SH-SY5Y (cell line): Measurements from ENCODE around the gene PDE1C.

Experiments
- GATA2 ChIP-seq: IDR thresholded peaks from 2 replicates; pipeline ENCODE4 v1.6.1; 2011; ENCODE audit warnings: mild to moderate bottlenecking, low read depth, low read length
- GATA3 ChIP-seq: IDR thresholded peaks from 2 replicates; pipeline ENCODE4 v1.6.1; 2011; ENCODE audit warnings: low read depth, mild to moderate bottlenecking, low read length, moderate library complexity

The PDE1C gene

DNA sequence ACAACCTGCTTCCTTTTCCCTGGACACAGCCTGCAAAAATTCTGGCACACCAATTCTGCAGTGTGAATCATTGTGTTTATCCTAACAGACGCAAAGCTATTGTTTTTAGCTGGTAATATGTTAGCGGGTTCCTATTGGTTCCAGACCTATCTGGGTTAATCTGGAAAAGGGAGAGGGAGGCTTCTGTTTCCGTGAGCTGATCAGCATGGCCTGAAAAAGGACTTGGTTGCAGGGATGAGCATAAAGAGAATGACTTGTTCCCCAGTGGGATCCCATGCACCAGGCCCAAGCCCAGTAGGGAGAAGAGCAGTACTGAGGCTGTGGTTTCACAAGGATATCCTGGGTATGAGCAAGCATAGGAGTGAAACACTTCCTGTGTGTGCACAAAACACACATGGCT lies 78.4 kb downstream of the PDE1C start:
- TF ChIP-seq GATA2, result no peak
- TF ChIP-seq GATA3, result no peak

DNA sequence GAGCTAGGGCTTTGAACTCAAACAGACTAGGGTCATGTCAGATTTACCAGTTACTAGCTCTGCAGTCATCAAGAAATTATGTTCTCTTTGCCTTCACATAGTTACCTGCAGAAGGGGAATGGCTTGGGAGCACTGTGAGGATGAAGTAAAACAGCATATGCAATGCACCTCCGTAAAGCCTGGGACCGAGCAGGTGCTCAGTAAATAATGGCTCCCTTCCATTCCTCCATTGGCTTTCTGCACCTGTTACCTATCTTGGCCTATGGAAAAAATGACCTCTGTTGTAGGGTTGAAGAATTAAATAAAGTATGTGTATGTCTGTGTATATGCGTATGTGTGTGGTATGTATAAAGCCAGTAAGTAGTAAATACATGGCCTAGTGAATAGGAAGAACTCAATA lies 78.8 kb downstream of the PDE1C start:
- TF ChIP-seq GATA3, result no peak
- no peak for TF ChIP-seq GATA2

DNA sequence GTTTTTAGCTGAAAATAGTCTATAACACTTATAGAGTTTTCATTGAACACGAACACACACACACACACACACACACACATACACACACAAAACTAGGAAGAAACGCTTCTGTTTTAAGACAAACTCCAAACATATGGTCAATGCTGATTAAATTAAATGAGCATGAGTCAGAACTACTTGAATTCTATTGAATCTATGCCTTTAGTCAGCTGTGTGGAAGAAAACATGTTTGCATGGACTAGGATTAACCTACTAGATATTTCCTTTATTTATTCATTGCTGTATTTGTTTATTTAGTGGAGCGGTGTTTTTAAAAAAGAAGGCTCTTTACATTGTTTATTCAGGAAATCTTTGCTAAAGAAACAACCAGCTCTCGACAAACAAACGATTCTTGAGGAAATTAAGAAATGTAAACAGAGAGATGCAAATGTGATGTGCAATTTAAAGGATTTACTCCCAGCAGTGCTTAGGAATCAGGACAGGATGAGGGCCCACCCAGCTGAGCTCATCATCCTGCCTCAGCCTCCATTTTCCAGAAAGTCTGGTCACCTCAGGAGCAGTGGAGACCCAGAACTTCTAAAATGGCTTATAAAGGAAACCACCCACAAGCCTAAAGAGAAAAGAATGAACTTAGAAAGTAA lies 83.2 kb downstream of the PDE1C start:
- TF ChIP-seq GATA3, result no peak
- TF ChIP-seq GATA2, result no peak

DNA sequence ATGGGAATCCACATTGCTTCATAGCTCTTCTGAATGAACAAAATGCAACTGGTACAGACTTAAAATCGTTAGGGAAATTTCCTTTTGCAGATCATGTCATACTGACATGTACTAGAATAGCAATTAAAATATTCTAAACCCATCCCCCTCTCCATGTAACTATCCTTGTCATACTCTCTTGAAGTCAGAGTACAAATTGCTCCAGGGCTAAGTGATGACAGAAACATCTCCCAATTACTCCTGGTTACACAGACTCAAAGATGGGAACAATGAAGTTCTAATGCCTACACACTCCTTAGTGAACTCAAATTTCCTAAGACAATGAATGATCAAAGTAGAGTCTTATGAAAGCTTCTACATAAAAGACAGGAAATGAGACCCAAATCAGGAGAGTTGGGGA lies 87.2 kb downstream of the PDE1C start:
- TF ChIP-seq GATA2, result no peak
- no peak for TF ChIP-seq GATA3

DNA sequence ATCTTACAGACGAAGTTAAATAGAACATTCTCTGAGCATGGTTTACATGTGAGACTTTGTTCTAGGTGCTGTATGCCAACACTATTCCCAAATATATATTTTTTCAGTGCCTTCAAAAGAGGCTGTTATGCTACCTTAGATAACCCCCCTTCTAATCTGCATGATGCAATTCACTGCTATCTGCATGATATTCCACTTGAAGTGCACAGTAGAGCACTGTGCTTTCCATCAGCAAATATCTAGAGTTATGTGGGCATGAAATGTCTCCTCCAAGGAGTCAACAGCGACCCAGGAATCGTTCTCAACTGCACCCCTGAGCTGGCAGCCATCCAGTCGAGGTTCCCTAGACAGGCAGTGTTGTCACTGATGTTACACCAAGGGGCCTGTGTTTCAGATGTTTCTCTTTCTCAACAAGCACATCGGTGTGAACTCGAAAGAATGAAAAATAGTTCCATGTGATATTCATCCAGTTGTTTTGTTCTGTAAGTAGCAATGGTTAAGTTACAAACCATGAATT lies 88.3 kb downstream of the PDE1C start:
- TF ChIP-seq GATA2 (no peak), GATA3 (no peak)

DNA sequence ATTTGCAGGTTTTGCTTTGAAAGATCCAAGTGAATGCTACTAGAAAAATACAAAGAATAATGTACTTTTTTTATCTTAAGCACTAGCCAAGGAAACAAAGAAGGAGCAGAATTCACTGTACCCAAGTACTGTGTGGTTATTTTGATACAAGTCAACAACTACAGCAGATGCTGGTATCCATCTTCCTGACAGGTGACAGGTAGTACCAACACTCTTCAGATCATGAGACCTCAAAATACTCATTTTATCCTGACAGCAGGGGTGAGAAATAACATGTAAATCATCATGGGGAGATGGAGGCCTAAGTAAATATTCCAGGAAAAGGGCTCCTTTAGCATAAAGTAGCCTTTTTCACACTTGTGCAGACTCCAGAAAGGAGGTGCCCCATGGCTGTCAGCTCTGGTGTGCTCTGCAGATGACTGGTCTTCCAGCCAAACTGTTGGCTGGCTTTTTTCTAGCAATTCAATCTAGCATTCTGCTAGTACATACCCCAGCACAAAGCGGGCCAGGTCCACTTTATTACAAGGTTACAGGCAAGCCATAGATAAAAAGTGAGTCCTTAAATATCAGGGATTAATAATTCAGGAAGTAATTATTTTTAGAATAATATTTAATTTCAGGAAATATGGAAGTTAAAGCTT lies 90.4 kb downstream of the PDE1C start:
- no peak for TF ChIP-seq GATA3
- no peak for TF ChIP-seq GATA2

DNA sequence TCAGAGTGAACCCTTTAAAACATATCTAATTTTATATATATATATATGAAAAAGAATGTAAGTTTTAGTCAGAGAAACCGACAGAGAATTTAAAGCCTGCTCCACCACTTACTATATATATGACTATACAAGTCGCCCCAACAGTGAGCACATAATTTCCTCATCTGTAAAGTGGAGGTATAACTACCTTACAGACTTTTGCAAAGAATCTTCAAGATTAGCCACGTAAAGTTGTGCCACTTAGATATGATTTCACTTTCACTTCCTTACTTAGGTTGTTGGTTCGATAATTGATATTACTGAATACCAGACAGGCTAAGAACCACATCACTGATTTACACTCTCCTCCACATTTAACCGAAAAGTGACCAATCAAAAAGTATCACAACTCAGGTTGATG lies 94.7 kb downstream of the PDE1C start:
- no peak for TF ChIP-seq GATA2
- TF ChIP-seq GATA3, result no peak

DNA sequence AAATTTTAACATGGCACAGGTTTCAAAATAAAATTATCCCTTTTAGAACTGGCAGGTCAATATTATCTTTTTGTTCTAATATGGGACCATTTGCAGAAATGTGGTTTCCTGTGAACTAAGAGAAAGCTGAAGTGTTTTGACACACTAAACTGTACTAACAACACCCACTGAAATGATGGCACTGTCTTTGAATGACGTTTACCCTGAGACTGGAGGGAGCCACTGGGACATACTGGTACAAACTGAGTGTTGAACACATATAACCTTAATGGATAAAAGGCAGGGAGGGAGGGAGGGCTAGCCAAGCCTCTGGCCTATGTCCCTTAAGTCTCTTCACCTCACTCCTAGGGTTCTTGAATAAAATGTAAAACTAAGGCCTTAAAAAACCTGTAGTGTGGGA lies 95.9 kb downstream of the PDE1C start:
- TF ChIP-seq GATA2 (no peak), GATA3 (no peak)

DNA sequence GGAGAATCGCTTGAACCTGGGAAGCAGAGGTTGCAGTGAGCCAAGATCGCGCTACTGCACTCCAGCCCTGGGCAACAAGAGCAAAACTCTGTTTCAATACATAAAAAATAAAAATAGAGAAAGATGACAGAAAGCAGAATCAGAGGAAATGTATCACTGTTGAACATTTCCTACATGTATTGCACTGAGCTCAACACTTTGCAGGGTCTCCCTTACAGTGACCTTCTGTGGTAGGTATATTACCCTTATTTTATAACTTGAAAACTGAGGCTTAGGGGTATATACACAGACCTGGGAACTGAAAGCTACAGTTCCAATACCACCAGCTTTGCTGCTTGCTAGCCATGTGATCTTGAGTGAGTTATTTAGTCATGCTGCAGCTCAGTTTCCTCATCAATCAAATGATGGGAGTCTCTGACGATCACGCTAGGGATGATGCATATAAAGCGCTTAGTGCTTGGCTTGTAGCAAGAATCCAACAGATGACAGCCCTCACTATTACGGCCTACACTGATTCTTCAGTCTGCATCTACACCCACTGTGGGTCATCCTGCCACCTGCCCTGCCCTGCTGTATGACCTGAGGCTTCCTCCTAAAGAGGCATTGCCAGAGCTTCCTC lies 99.0 kb downstream of the PDE1C start:
- no peak for TF ChIP-seq GATA2
- no peak for TF ChIP-seq GATA3

DNA sequence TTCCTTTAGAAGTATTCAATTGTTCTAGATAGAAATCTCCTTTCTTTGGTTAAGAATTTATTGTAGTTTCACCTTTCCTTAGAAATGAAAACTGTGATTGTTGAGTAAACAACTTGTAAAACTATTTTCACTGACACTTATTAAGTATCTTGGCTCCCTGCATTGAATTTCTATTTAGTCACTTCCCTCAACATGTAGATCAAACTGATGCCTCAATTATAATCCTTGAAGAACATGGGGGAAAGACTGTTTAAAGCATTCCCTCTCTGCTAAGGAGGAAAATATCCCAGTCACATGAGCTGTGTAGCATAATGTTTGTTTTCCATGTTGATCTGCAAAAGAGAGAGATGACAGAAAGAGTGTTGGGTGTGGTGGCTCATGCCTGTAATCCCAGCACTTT lies 99.7 kb downstream of the PDE1C start:
- TF ChIP-seq GATA2 (no peak), GATA3 (no peak)

DNA sequence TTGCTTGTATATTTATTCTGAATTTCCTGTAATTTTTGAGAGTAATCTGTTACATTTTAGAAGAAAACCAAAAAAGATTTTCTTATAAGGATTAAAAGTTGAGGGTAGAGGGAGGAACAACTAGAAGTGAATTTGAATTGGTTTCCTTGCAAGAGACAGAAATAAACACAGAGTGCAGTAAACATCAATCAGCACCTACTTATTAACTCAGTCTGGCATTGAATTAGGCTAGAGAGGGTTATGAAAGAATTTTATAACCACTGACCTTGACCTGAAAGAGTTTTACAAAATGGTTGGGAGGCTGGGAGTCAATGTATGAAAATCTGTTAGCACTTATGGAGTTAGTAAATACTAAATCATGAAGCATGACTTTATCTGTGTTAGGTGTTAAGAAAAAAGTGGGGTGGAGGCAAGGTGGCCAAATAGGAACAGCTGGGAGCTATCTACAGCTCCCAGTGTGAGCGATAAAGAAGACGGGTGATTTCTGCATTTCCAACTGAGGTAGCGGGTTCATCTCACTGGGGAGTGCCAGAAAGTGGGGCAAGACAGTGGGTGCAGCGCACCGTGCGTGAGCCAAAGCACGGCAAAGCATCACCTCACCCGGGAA lies 106.5 kb downstream of the PDE1C start:
- TF ChIP-seq GATA2, result no peak
- TF ChIP-seq GATA3, result no peak

DNA sequence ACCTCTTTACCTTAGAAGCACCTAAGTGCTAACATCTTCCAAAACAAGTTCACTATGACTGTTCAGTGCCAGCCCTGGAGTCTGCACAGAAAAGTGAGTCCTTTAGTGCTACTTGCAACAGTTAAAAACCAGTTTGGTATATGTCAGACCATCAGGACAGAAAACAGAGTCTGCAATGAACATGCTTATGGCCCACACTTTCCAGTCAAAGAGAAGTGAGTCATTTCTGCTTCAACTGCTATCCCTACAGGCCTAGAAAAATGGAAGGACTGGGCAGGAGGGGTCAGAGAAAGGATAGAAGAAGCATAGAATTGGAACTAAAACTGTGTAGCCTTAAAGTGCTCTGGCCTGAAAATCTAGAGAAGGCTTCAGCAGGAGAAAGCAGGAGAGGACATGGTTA lies 108.0 kb downstream of the PDE1C start:
- TF ChIP-seq GATA2 (no peak), GATA3 (no peak)

DNA sequence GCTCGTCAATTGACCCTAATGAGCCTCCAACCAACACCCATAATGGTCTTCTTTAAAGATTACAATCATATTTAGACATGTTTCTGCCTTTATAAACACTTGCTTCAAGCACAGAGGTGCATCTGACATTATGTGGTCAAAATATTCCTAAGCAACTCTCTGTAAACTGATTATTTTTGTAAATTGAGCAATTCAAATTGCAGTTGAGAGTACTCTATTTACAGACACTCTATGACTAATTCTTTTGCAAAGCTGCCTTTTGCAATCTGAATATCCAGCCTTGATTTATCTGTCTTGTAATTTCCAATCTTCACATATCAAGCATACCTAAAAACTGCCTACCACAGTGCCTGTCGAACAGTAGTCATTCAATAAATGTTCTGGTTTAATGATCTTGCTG lies 112.0 kb downstream of the PDE1C start:
- TF ChIP-seq GATA3 (no peak), GATA2 (no peak)

DNA sequence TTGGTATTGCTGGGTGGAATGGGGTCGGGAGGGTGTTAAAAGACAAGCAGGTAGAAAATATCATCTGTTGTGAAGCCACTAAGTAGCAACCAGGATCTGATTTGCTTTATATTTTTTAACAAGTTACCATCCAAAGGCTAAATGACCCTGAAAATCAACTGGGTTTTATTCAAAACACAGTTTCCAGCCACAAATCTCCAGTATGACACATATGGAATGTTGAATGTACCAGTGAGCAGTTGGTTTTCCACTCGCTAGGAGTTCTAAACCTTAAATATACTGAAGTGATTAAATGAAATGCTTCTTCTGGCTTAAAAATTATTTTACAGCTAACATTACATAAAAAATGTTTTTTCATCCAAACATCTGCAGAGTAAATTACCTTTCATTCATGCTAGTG lies 112.5 kb downstream of the PDE1C start:
- TF ChIP-seq GATA3 (no peak), GATA2 (no peak)
